Measurements from ENCODE around the gene IGHMBP2.

DNA sequence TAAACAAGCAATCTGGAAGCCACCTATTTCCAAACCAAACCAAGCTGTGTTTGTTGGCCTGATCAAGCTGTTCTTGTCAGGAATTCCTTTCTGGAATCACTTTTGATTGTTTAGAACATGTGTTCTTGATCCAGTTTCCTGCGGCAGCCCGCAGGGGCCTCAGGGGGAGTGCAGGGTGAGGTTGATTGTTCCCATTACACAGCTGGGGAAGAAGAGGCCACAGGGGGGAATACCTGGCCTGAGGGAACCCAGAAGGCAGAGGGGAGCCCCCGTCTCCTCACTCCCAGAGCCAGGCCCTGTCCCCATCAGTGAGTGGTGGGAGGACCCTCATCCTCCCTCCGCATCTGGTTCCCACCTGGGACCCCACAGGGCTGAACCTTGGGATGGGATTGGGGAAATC lies 72.9 kb downstream of the IGHMBP2 start:
- TF ChIP-seq POLR2A (IDR thresholded peaks at IDR 0.05) = no peak
- TF ChIP-seq, protein P1, sequence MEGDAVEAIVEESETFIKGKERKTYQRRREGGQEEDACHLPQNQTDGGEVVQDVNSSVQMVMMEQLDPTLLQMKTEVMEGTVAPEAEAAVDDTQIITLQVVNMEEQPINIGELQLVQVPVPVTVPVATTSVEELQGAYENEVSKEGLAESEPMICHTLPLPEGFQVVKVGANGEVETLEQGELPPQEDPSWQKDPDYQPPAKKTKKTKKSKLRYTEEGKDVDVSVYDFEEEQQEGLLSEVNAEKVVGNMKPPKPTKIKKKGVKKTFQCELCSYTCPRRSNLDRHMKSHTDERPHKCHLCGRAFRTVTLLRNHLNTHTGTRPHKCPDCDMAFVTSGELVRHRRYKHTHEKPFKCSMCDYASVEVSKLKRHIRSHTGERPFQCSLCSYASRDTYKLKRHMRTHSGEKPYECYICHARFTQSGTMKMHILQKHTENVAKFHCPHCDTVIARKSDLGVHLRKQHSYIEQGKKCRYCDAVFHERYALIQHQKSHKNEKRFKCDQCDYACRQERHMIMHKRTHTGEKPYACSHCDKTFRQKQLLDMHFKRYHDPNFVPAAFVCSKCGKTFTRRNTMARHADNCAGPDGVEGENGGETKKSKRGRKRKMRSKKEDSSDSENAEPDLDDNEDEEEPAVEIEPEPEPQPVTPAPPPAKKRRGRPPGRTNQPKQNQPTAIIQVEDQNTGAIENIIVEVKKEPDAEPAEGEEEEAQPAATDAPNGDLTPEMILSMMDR (IDR thresholded peaks at IDR 0.05) = no peak

Measured in esophagus squamous epithelium (tissue), 4 donors.